ENCODE data around the gene SSR3.
"Not testable (repeated sequence)": the region's sequence is repeated elsewhere in the genome, so short reads cannot be mapped to it uniquely, and the experiment has no call there.

SSR3 gene

DNA sequence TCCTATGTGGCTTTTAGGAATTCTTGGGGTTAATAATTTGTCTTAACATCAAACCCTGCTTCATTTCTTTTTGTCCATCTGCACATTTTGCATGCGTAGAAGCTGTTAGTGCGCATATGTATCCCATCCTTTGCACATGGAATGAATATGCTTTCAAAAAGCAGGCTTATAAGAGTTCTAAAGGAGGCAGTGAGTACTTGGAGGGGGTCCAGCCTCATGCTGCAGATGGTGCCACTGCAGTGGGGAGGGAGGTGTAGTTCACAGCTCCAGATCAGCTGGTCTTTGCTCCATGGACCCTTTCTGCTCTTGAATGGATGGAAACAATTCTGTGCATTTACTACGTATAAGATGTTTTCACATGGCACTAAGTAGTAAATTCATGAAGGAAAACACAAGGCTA lies 20.7 kb upstream of the SSR3 start:
- no peak for DNase-seq

DNA sequence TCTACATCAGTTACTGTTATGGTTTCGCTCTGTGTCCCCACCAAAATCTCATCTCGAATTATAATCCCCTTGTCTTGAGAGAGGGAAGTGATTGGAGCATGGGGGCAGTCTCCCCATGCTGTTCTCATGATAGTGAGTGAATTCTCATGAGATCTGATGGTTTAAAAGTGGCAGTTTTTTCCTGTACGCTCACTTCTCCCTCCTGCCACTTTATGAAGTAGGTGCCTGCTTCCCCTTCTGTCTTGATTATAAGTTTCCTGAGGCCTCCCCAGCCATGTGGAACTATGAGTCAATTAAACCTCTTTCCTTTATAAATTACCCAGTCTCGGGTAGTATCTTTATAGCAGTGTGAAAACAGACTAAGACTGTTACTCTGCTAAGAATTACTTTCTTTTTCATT lies 15.0 kb upstream of the SSR3 start:
- not testable (repeated sequence) for DNase-seq

DNA sequence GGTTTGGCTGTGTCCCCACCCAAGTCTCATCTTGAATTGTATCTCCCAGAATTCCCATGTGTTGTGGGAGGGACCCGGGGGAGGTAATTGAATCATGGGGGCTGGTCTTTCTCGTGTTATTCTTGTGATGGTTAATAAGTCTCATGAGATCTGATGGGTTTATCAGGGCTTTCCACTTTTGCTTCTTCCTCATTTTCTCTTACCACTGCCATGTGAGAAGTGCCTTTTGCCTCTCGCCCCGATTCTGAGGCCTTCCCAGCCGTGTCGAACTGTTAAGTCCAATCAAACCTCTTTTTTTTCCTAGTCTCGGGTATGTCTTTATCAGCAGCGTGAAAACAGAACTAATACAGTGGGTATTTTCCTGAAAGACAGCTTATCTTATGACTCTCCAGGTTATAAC lies 14.1 kb upstream of the SSR3 start:
- not testable (repeated sequence) for DNase-seq

DNA sequence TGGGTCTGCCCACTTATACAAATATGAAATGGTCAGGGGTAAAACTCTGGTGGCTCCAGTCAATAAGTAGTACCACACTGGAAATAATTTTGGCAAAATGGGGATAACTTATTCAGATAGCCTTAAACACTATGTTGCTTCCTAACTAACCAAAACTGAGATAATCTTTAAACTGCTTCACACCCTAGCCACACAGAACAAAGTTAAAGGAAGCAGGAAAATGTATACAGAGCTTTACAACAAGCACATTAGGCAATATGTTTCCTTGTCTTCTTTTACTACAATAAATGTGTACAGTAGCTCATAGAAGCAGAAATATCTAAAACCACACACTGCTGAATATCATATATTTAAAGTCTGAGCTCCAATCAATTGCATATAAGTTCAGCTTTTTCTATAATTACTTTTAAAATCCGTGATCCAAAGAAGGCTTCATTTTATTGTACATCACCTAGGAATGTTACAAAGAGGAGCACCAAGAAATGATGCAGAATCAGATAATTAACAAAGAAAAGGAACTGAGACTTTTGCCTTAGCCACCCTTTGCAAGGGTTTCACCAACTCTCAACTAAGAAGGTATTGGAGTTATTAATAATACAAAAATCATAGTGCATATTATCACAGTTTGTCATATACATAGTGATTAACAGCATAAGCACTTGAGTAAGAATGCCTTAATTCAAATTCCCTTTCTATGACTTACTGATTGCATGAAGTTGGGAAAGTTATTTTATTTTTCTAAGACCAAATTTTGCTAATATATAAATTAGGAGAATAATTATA lies 9.2 kb upstream of the SSR3 start:
- DNase-seq = no peak

DNA sequence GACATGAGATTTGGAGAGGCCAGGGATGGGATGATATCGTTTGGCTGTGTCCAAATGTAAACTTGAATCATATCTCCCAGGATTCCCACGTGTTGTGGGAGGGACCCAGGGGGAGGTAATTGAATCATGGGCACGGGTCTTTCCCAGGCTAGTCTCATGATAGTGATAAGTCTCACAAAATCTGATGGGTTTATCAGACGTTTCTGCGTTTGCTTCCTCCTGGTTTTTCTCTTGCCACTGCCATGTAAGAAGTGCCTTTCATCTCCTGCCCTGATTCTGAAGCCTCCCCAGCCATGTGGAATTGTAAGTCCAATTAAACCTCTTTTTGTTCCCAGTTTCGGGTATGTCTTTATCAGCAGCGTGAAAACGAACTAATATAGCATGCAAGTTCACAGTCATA lies 7.6 kb upstream of the SSR3 start:
- DNase-seq = not testable (repeated sequence)

DNA sequence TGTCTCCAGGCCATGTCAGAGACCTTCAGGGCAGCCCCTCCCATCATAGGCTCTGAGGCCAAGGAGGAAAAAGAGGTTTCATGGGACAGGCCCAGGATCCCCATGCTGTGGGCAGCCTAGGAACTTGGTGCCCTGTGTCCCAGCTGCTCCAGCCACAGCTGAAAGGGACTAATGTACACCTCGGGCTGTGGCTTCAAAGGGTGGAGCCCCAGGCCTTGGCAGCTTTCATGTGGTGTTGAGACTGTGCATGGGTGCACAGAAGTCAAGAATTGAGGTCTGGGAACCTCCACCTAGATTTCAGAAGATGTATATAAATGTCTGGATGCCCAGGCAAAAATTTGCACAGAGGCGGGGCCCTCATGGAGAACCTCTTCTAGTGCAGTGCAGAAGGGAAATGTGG lies 6.6 kb upstream of the SSR3 start:
- no peak for DNase-seq

DNA sequence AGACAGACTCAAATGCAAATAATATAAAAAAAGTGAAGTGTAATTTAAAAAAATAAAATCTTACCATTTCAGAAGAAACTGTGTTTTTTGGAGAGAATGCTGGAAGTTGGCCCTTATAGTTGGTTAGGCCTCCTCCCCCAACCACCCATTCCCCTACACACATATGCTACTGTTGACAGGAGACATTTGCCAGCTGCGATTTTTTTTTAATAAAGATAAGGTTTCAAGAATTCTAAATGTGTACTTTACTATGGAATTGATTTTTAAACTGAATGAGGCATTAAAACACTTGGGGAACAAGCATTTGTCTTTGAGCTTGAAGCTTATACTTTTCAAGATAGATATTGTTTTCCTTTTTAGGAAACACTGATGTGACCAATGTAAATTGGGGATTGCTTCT lies 4.4 kb upstream of the SSR3 start:
- no peak for DNase-seq

DNA sequence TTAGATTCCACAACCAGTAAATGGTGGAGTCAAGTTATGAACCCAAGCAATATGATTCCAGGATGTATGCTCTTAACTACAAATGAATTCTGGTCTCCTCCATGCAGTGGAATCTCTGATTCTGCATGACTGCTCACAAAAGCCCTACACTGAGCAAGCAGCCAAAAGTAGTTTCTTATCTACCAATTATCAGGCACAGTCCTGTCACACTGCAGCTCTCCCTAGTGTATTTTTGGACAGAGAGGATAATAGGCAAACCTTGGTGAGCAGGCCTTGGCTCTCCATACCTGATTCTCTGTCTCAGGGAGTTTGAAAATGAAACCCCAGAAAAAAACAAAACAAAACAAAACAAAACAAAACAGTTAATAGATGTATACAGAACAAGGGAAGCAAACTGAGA lies 3.5 kb upstream of the SSR3 start:
- DNase-seq = no peak

DNA sequence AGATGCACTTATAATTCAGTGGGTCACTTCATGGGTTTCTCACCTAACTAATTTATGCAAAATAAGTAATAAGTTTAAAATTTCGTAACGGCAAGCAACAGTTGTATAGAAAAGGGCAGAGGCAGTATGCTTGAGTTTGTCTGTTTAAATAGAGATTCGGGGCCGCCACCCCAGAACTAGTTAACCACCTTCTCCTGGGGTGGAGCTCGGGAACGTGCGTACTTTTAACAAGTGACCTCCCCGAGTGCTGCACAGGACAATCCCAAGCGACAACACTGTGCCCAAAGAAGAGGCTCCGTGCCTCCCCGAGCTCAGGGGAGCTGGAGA lies 439 bp downstream of the SSR3 start:
- no peak for DNase-seq

DNA sequence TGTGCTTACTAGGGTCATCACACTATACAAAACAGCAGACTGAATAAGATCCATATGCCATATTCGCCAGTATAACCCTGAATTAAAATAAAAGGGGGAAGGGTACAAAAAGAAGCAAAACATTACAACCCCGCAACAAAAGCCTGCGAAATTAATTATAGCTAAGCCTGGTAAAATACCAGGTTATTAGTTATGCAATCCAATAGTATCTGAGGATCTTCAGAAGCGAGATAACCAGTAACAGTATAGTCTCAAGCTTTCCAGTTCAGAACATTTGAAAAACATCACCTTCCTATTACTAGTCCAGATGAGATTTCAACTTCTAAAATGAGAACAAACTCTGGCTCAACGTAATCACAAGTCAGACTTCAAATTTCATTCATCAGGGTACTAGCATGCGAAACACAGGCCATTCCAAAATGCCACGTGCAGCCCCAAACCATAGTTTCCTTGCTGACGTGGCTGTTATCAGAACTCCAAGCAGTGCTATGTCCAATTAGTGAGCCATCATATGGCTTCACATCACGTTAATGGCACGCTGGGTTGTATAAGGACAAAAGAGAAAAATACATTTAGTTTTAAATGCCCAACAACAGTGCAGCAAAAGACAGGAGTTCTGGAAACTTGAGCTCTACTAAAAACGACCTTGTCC lies 1.1 kb downstream of the SSR3 start:
- no peak for DNase-seq

DNA sequence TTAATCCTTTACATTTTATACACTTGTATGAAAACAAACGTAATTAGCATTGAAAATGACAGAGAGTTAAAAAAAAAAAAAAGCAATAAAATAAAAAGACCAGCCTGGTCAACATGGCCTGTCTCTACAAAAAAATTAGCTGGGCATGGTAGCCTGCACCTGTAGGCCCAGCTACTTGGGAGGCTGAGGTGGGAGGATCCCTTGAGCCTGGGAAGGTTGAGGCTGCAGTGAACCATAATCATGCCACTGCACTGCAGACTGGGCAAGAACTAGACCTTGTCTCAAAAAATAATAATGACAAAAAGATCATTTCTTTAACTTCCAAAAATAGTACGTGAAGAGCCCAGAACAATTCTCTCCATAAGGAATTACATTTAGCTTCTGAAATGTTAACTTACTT lies 1.9 kb downstream of the SSR3 start:
- no peak for DNase-seq

DNA sequence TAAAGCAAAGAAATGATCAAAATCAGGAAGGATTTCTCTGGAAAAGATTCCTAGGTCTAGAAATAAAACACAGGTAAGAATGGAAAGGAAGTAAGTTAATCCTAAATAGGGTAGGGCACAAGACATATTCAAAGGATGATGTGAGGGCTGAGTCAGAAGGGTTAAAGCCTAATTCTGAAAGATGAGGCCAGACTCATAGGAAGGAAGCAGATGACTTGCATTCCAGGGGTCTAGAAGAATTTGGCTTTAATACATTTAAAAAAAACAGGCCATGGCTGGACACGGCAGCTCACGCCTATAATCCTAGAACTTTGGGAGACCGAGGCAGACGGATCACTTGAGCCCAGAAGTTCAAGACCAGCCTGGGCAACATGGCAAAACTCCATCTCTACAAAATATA lies 3.2 kb downstream of the SSR3 start:
- DNase-seq = no peak

DNA sequence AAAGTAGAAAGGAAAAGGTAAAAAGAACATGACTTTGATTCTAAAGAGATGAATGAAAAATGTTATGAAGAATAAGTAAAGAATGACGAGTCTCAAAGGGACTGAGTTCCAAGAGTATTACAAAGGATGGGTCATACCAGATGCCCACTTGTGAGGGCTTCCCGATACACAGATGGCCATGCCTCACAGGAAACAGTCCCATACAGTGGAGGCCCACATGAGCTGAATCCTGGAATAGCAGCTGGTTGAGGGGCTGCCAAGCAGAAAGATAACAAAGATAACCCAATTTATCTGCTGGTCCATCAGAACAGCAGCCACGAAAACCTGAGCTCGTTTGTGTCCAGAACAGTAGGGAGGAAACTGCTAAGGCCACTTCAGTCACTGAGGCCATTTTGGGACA lies 3.7 kb downstream of the SSR3 start:
- no peak for DNase-seq

DNA sequence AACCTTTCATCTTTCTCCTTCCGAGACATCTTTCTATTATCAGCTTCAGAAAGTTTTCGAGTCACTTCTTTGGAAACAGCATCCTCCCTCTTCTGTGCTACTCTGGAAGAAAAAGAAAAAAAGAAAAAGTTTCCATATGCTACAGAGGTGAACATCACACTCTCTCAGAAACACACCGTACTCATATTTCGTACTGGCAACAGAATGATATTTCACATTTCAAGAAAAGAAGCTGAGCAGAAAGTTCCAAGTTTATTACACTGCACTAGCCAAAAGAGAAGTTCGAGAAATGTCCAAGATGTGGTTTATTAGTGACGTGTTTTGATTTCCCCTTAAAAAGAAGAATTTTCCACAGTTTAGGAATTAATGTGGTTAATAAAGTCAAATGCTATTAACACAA lies 6.0 kb downstream of the SSR3 start:
- no peak for DNase-seq

DNA sequence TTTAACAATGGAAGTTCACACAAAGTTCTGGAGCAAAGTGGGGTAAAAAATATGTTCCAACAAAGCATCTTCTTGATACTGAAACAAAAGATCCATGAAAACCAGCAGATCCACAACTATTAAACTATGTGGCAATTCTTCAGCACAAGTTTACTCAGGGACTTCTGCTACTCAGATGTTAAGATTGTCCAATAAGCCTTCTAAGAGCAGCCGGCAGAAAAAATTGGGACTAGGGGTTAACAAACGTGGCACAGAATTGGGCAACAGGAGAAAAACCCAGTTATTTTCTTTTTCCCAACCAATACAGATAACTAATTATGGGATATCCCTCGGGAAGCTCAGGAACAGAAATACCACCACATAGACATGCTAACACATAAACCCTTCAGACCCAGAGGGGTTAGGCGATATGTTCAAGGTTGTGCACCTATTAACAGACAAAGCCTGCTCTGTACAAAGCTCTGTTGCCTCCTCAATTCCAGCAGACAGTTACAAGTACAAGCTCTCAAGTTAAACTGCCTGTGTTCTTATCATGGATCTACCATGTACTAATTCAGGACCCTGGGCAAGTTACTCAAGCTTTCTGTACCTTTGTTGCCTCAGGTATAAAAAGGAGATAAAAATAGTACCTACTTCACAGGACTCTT lies 6.8 kb downstream of the SSR3 start:
- no peak for DNase-seq

DNA sequence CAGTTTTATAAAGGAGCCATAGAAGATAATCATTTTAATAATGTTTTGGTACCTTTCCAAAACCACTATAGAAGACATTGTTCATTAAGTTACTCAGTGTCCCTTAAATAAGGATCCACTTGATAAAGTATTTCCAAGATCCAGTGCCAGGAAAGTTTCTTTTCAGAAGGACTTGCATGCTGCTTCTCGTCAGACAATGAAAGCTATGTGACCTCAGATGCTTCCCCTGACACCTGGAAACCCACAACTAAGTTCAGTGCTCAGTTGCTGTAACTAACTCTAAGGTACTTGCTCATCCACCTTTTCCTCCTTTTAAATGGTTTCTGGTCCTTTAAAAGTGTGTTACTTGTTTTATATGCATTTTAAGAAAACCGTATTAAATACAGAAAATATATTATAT lies 7.3 kb downstream of the SSR3 start:
- no peak for DNase-seq

DNA sequence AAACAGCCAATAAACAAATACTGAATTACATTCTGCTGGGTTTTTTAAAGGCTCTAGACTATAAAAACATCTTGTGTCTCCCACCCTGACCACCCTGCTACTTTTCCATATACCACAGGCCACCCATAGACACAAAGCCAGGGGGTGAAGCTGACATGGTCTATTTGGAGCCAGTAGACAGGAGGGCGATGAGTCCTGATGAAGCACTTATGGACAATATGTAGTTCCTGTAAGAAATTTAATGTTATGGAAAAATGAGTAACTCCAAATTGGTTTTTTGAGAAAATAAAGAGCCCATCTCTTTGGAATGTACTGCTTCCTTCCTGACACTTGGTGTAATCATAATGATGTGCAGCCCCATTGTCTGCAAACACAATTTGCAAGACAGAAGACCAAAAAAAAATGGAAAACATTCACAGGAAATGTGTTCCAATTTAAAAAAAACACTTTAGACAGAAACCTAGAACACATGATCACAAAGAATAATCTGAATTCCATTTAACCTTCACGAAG lies 11.8 kb downstream of the SSR3 start:
- no peak for DNase-seq

DNA sequence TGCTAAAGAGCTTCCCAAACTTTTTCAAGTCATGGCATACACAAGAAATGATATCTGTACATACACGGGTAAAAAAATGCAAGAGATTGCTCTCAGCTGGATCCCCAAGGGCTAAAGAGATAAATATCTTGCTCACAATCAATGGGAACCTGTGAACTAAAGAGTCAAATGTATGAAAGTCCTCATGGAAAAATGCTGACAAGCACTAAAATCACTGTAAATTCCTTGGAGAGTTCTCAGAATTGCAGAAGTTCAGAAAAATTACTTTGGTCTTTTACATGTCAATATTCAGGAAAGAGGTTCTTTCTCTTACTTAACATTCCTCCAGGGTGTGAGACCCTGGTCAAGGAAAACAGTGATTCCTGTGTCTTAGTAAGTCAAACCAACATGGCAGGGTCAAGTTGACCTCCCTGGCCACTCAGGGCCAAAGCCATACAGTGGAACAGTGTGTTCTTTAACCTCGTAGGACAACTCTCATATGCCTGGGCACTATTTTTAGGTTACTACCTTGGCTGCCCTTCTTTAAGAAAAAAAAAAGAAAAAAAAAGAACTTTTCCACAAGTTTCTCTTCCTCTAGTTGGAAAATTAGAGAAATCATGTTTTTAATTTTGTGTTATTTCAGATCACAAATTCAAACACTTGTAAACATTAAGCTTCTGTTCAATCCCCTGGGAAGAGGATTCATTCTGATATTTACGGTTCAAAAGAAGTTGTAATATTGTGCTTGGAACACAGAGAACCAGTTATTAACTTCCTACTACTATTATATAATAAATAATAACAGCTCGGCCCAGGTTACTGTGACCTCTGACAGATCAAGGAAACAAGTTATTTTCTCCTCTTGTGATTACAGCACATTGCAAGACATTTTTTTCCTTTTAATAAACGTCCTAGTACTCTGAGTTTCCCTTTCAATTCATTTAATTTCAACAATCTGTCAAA lies 12.5 kb downstream of the SSR3 start:
- DNase-seq = no peak

DNA sequence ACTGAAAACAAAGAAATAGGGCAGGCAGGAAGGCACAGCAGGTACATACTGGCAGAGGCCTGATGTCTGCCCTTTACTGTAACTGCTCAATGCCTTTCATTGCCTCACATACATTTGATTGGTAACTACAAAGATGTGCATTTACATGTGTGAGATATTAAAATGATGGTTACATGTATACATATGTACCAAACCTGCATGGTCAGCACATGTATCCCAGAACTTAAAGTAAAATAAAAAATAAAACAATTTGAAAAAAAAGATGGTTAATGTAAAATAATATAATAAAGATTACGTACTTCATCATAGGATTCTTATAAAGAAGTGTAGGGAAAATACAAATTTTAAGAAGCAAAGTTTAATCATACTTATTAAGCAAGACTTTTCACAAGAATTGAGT lies 15.1 kb downstream of the SSR3 start:
- DNase-seq = no peak

DNA sequence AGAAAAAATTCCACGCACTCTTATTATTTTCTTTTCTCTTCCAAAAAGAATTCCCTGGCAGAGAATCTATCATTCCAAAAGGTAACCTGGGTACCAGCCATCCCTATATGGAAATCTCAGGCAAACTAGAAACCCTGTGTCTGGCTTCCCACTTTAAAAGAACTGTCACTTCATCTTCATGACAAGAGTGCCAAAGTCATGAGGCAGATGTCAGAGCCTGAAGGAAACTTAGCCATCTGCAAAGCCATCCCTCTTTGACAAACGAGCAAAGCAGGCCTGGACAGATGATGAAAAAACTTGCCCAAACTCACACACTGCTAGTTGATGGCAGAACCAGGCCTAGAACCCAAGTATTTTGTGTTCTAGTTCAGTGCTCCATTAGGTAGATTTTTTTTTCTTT lies 15.9 kb downstream of the SSR3 start:
- DNase-seq = no peak

DNA sequence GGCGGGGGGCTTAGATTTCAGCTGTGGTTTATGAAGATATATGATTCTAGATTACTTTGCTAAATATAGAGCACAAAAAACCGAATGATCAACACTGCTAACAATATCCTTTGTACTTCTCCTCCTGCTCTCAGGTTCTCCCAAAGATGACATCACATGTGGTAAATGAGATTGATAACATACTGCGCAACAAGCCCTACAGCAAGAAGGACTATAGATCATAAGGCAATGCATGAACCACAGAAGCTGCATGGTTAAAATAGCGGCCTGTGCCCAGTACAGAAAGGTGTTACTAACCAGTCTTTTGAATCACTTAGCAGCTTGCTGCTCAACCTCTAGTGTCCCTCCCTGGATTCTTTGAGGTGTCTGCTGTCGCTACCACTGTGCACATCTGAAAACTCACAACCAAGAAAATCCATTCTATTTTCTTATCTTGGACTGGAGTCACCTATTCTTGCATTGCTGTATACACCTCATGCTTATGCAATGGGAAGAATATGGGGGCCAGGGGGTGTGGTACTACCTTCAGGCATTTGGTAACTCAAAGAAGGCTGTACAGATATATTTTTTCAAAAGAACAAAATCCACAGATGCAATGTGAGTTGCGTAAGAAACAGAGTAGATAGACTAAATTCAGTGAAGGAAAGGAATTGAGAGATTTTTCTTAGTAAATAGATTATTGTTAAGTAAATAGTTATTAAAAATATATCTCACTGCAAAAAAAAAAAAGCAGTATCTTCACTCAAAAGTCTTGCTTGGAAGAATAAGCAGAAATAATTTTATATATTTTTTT lies 18.2 kb downstream of the SSR3 start:
- no peak for DNase-seq

DNA sequence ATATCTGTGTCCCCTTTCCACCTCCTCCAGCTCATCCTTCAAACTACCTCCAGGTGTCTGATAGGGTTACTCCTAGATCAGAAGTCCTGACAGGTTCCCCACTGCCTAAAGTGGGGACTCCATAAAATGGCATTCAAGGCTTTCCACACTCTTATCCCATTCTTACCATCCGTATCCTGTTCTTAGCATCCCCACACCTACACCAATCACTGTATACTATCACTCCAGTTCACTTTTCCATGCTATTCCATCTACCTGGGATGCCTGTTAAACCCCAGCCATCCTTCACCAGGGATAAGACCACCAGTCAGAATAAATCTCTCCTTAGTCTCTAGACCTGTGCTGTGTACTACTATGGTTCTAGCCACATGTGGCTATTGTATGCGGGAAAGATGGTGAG lies 19.1 kb downstream of the SSR3 start:
- DNase-seq = no peak

All from NCI-H2029 treated with DMSO at 0.1 percent for 48 hours (cell line).